SIG-M5 treated with dmso at 0.1 percent for 504 hours (cell line): ENCODE data around the gene RALGAPA1.
"Not testable (repeated sequence)": the region's sequence is repeated elsewhere in the genome, so short reads cannot be mapped to it uniquely, and the experiment has no call there.

Experiments
- DNase-seq: peaks from one replicate; lab custom pipeline; 2025; ENCODE audit not compliant: unreplicated experiment; lab: John Stamatoyannopoulos, UW

RALGAPA1 gene

GRCh38 chr14:35704793-35705493 lies 104.2 kb downstream of the RALGAPA1 start:
- DNase-seq, result no peak

GRCh38 chr14:35701531-35701930 lies 107.6 kb downstream of the RALGAPA1 start:
- no peak for DNase-seq

- DNase-seq, result no peak
Measured at GRCh38 chr14:35699791-35700444, 109.2 kb downstream of the RALGAPA1 start.

GRCh38 chr14:35696575-35696974 lies 112.5 kb downstream of the RALGAPA1 start:
- DNase-seq, result no peak

- no peak for DNase-seq
Measured at GRCh38 chr14:35696119-35696518, 113.0 kb downstream of the RALGAPA1 start.

- DNase-seq, result no peak
Measured at GRCh38 chr14:35695647-35696046, 113.4 kb downstream of the RALGAPA1 start.

- DNase-seq, result no peak
Measured at GRCh38 chr14:35695072-35695471, 114.0 kb downstream of the RALGAPA1 start.

- DNase-seq, result no peak
Measured at GRCh38 chr14:35689000-35689460, 120.1 kb downstream of the RALGAPA1 start.

GRCh38 chr14:35688126-35688826 lies 120.8 kb downstream of the RALGAPA1 start:
- DNase-seq, result no peak

- DNase-seq, result peak; percentile 40
Measured at GRCh38 chr14:35687335-35687939, 121.7 kb downstream of the RALGAPA1 start.

- not testable (repeated sequence) for DNase-seq
Measured at GRCh38 chr14:35683688-35684087, 125.4 kb downstream of the RALGAPA1 start.

- no peak for DNase-seq
Measured at GRCh38 chr14:35682802-35683201, 126.3 kb downstream of the RALGAPA1 start.

GRCh38 chr14:35678403-35679028 lies 130.6 kb downstream of the RALGAPA1 start:
- peak; percentile 7 for DNase-seq

- peak; percentile 70 for DNase-seq
Measured at GRCh38 chr14:35669782-35670181, 139.3 kb downstream of the RALGAPA1 start.

GRCh38 chr14:35666429-35667043 lies 142.6 kb downstream of the RALGAPA1 start:
- DNase-seq, result no peak

GRCh38 chr14:35661875-35662274 lies 147.2 kb downstream of the RALGAPA1 start:
- DNase-seq, result no peak

- DNase-seq, result no peak
Measured at GRCh38 chr14:35653045-35653444, 156.1 kb downstream of the RALGAPA1 start.

GRCh38 chr14:35643513-35643912 lies 165.6 kb downstream of the RALGAPA1 start:
- no peak for DNase-seq

- no peak for DNase-seq
Measured at GRCh38 chr14:35637851-35638250, 171.2 kb downstream of the RALGAPA1 start.

- no peak for DNase-seq
Measured at GRCh38 chr14:35637269-35637668, 171.8 kb downstream of the RALGAPA1 start.

GRCh38 chr14:35632676-35633075 lies 176.4 kb downstream of the RALGAPA1 start:
- DNase-seq, result no peak
